GOT3 (cell line): Measurements from ENCODE around the gene KCNAB2.

Source experiments
- DNase-seq: peaks from one replicate; lab custom pipeline; 2025; ENCODE audit warnings: mixed read lengths; lab: John Stamatoyannopoulos, UW

The KCNAB2 gene

GRCh38 chr1:6129313-6129712, 83.6 kb downstream of the KCNAB2 start:
- no peak for DNase-seq

- no peak for DNase-seq
These were observed 84.3 kb downstream of the KCNAB2 start for GRCh38 chr1:6130036-6130435.

GRCh38 chr1:6130596-6130995, 84.9 kb downstream of the KCNAB2 start:
- DNase-seq, result no peak

DNA sequence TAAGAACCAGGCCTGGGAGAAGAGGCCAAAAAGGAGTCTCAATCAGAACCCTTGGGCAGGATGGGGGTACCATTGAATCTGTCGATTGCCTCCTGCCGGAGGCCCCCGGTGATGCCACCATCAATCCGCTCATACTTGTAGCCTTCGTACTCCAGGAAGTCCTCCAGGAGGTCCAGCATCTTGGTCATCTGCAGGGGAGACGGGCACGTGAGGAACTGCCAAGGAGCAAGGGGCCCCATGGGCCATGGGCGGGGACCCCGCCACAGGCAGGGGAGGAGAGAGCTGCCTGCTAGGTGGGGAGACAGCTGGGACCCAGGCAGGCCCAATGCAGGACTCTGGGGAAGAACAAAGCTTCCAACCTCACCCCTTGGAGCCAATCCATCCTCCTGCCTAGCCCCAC, 85.9 kb downstream of the KCNAB2 start:
- no peak for DNase-seq

DNA sequence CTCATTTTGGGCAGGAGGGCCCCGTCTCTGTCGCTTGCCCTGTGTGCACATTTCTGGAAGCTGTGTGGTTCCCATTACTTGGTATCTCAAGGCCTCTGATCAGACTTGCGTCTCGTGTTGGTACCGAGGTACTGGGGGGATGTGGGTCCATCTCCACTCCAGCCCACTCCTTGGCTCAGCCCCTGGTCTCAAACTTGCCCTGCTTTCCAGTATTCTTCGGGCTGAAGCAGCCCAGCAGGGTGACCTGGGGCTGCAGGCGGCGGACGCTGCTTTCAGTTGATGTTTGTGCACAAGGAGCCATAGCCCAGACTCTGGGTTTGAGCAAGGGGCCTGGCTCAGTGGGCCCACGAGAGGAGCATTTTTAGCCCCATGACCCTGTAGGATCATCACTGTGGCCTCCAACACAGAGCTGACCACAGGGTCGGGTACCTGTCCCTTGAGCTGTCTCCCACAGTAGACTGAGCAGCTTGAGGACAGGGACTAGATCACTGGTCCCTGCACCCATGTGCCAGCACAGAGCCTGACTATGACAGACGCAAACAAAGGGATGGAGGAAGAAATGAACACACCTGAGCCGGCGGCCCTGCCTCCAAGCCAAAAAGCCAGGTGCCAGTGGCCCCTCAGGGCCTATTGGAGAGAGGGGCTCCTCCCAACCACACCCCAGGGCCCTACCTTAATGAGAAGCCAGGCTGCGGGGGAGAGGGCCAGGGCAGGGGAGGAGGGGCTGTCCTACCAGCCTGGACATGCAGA, 87.6 kb downstream of the KCNAB2 start:
- no peak for DNase-seq

DNA sequence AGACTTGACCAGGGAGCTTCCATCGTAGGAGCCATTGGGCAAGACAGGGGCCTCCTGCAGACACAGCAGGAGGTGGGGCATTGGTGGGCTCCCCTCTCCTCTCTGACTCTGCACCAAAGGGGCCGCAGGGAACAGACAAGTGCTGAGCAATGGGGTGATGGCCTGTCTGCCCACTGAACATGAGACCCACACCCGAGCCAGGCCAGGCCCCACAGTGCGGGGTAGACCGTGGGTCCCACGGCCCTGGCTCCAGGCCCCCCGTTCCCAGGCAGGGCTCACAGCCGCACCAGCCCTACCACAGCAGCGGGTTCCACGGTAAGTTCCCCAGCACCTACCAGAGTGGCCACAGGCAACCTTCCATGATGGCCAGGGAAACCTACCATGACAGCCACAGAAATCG, 88.5 kb downstream of the KCNAB2 start:
- no peak for DNase-seq

DNA sequence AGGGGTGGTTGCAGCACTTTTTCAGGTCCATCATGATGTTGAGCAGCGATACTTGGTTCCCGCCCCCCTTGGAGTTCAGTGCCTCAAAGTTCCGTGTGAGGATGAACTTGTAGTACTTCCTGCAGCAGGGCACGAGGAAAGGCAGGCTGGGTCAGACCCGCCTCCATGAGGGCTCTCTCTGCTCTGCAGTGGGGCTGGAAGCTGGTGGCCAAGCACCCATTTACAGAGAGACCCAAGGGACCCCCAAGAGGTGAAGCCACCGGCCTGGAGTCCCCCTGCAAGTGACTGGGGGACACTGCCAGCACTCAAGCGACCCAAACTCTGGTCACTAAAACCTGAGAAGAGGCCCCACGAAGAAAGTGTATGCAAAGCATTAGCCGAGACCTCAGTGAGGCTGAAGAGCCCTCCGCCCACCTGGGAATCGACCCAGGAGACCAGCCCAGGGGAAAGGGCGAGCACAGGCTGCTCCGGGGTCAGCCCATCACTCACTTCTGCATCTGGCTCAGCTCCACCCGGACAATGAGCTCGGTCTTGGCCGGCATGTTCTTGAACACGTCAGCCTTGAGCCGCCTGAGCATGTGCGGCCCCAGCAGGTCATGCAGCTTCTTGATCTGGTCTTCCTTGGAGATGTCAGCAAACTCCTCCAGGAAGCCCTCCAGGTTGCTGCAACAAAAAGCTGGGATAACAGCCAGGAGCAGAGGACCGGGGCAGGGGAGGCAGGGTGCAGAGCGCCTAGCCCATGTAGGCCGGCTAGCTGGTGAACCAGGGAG, 89.2 kb downstream of the KCNAB2 start:
- DNase-seq, result no peak

GRCh38 chr1:6136516-6137220, 91.0 kb downstream of the KCNAB2 start:
- DNase-seq, result no peak

DNA sequence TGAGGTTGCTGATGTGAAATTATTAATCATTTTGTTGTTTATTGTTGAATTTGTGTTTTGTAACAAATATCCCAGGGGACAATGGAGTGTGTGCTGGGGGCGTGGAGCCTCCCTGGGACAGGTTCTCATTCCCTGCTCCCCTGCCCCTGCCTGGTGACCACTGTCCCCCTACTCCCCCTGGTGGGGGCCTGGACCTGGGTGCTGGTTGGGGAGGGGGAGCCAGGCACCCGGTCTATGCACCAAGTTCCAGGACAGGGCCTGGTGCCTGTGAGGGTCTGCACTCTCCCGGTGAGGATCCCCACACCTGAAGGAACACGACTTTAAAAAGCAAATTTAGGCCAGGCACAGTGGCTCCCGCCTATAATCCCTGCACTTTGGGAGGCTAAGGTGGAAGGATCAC, 92.1 kb downstream of the KCNAB2 start:
- DNase-seq, result no peak

DNA sequence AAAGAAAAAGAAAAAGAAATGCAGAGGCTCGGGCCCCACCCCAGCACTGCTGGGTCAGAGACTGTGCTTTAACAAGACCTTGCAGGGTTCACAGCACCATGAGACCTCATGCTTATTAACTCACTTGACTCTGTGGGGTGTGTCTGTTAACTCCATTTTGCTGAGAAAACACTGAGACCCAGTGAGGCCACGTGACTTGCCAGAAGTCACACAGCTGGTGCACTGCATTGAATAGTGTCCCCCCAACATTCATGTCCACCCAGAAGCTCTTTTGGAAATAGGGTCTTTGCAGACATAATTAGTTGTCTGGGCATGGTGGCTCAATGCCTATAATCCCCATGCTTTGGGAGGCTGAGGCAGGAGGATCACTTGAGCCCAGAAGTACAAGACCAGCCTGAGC, 94.7 kb downstream of the KCNAB2 start:
- no peak for DNase-seq

- DNase-seq, result no peak
These were observed 95.9 kb downstream of the KCNAB2 start for GRCh38 chr1:6141592-6141991.

DNA sequence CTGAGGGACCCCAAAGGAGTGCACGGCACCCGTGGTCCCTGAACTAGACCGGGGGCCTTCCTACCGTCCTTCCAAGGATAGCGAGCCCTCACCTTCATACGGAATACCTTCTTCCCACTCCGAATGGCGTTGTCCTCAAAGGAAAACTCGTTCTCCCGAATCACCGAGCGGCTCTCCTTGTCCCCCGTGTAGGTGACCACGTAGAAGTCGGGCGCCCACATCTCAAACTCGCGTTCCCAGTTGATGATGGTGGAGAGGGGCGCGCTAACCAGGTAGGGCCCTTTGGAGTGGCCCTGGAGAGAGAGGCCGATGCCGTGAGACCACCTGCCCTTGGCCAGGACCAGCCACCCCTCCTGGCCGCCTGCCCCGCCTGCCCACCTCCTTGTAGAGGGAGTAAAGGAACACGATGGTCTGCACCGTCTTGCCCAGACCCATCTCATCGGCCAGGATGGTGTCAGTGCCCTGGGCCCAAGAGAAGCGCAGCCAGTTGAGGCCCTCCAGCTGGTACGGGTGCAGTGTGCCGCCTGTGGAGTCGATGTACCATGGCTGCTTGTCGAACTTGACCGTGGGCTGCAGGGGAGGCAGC, 96.4 kb downstream of the KCNAB2 start:
- DNase-seq, result no peak

DNA sequence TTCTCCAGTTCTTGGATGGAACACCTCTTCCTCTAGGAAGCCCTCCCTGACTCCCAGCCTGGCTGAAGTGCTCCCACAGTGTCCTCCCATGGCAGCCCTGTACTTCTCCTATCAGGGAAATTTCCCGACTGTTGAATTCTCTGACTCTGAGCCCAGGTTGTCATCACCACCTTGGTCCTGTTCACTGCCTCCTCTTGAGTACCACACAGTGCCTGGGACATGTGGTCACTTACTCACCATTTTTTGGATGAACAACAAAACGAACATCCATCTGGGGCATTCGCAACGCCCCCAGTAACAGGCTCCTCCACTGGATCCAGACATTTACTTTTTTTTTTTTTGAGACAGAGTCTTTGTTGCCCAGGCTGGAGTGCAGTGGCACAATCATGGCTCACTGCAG, 97.0 kb downstream of the KCNAB2 start:
- no peak for DNase-seq

GRCh38 chr1:6143395-6143794, 97.7 kb downstream of the KCNAB2 start:
- DNase-seq, result no peak

- DNase-seq, result no peak
These were observed 98.5 kb downstream of the KCNAB2 start for GRCh38 chr1:6144175-6144574.

GRCh38 chr1:6144647-6145395, 99.1 kb downstream of the KCNAB2 start:
- no peak for DNase-seq

GRCh38 chr1:6145396-6145750, 99.7 kb downstream of the KCNAB2 start:
- DNase-seq, result no peak

GRCh38 chr1:6145864-6146410, 100.2 kb downstream of the KCNAB2 start:
- no peak for DNase-seq

DNA sequence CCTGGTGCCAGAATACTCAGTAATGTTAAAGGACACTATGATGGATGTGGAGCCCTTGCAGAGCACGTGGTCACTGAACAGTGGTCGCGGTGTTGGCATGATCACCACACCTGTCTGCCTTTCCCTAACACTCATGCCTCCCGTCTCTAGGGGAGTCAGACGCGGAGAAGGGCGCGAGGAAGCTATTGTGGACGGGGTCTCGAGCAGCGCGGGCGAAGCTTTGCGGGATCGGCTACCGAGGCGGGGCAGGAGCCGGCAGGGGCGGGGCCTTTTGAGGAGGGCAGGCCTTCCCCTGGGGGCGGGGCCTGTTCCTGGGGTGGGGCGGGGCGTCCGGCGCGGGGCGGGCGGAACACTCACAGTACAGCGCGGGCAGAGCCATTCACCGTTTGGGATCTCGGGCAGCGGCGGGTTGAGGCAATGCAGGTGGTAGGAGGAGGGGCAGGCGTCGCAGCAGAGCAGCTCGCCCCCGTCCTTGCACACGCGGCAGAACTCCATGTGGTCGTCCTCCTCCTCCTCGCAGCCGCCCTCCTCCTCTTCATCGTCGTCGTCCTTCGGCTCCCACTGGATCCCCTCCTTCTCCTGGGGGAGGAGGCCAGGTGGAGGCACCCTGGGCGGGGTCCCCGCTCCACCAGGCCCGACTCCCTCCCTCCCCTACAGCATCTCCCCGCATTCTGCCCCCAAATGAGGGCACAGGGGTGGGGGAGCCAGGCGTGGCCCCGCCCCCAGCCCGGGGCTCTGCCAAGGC, 103.0 kb downstream of the KCNAB2 start:
- DNase-seq, result no peak

DNA sequence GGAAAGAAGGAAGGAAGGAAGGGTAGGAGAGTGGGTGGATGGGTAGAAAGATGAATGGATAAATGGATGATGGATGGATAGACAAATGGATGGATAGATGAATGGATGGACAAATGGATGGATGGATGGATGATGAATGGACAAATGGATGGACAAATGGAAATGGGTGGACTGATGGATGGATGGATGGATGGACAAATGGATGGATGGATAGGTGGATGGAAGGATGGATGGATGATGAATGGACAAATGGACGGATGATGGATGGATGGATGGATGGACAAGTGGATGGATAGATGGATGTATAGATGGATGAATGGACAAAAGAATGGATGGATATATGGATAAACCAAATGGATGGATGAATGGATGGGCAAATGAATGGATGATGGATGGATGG, 103.9 kb downstream of the KCNAB2 start:
- DNase-seq, result no peak
